ENCODE measurements around the gene STK32C. TPM values are rescaled to one million over a fixed set of nuclear protein-coding genes. Genes with fewer than 3 reads are reported as not detected.

STK32C gene
- polyA plus RNA-seq, 4 donors, result 3.4 to 12.0 (median 7.0) TPM

- DNase-seq, result no peak
- peak overlapping the region in 1 of 3 donors; percentile 52 for H3K27ac ChIP-seq (ENCODE audit: low read depth in 1 of 3, low read length in 2 of 3)
- peak overlapping the region in 1 of 3 donors; percentile 82 for H3K4me3 ChIP-seq (ENCODE audit: low read depth in 1 of 3, low read length in 3 of 3)
- H3K36me3 ChIP-seq (ENCODE audit: control insufficient read depth in 3 of 3, insufficient read depth in 2 of 3, low read depth in 1 of 3, low read length in 3 of 3), result peaks cover 0 to 13% (median 0%) of the 10 kb centered on the region in 3 donors
- peaks cover 0 to 12% (median 2%) of the 10 kb centered on the region in 3 donors for H3K4me1 ChIP-seq (ENCODE audit: control insufficient read depth in 3 of 3, insufficient read depth in 2 of 3, low read depth in 1 of 3, low read length in 2 of 3)
- 58 to 89% (median 70%) methylated on average over 23 of the region's 23 CpGs for WGBS, 3 donors
- no peak for FAIRE-seq
- H3K27me3 ChIP-seq (ENCODE audit: control insufficient read depth in 3 of 3, insufficient read depth in 3 of 3, low read length in 3 of 3), result no peaks in the 10 kb centered on the region
- no peaks in the 10 kb centered on the region for H3K9me3 ChIP-seq (ENCODE audit: control insufficient read depth in 2 of 2, insufficient read depth in 1 of 2, low read depth in 1 of 2, low read length in 1 of 2)
Measured at GRCh38 chr10:132329565-132330485, 22.1 kb upstream of the STK32C start.

DNA sequence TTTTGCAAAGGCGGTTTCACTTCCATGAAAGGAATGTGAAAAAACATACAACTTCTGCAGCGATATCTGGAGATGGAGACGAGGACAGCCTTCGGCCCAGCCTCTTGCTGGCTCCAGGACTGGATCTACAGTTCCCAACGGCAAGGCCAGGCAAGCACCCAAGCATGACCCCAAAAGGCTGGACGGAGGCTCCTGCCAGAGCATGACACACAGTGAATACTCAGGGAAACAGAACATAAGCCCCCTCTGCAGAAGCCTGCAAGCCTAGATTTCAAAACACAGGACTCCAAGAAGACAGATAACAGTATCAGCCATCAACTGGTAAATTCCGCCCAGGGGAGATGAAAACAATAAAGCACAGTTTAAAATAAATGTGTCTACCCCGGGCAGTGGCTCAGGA is 21.0 kb upstream of the STK32C start:
- no peaks in the 10 kb centered on the region for H3K27me3 ChIP-seq (ENCODE audit: control insufficient read depth in 3 of 3, insufficient read depth in 3 of 3, low read length in 3 of 3)
- 69 to 83% (median 80%) methylated on average over 8 of the region's 8 CpGs for WGBS, 3 donors
- peaks cover 0 to 12% (median 2%) of the 10 kb centered on the region in 3 donors for H3K4me1 ChIP-seq (ENCODE audit: control insufficient read depth in 3 of 3, insufficient read depth in 2 of 3, low read depth in 1 of 3, low read length in 2 of 3)
- no peak overlapping the region for H3K4me3 ChIP-seq (ENCODE audit: low read depth in 1 of 3, low read length in 3 of 3)
- DNase-seq (no peak), FAIRE-seq (no peak)
- H3K36me3 ChIP-seq (ENCODE audit: control insufficient read depth in 3 of 3, insufficient read depth in 2 of 3, low read depth in 1 of 3, low read length in 3 of 3), result peaks cover 0 to 12% (median 0%) of the 10 kb centered on the region in 3 donors
- no peak overlapping the region for H3K27ac ChIP-seq (ENCODE audit: low read depth in 1 of 3, low read length in 2 of 3)
- H3K9me3 ChIP-seq (ENCODE audit: control insufficient read depth in 2 of 2, insufficient read depth in 1 of 2, low read depth in 1 of 2, low read length in 1 of 2), result no peaks in the 10 kb centered on the region

- H3K27me3 ChIP-seq (ENCODE audit: control insufficient read depth in 3 of 3, insufficient read depth in 3 of 3, low read length in 3 of 3), result no peaks in the 10 kb centered on the region
- DNase-seq, result no peak
- H3K9me3 ChIP-seq (ENCODE audit: control insufficient read depth in 2 of 2, insufficient read depth in 1 of 2, low read depth in 1 of 2, low read length in 1 of 2), result no peaks in the 10 kb centered on the region
- H3K4me1 ChIP-seq (ENCODE audit: control insufficient read depth in 3 of 3, insufficient read depth in 2 of 3, low read depth in 1 of 3, low read length in 2 of 3), result peaks cover 0 to 12% (median 2%) of the 10 kb centered on the region in 3 donors
- FAIRE-seq, result no peak
- peaks cover 0 to 12% (median 0%) of the 10 kb centered on the region in 3 donors for H3K36me3 ChIP-seq (ENCODE audit: control insufficient read depth in 3 of 3, insufficient read depth in 2 of 3, low read depth in 1 of 3, low read length in 3 of 3)
- no peak overlapping the region for H3K27ac ChIP-seq (ENCODE audit: low read depth in 1 of 3, low read length in 2 of 3)
- 94 to 96% (median 95%) methylated on average over 9 of the region's 9 CpGs for WGBS, 3 donors
- H3K4me3 ChIP-seq (ENCODE audit: low read depth in 1 of 3, low read length in 3 of 3), result no peak overlapping the region
Measured at GRCh38 chr10:132328106-132328505, 20.4 kb upstream of the STK32C start.

DNA sequence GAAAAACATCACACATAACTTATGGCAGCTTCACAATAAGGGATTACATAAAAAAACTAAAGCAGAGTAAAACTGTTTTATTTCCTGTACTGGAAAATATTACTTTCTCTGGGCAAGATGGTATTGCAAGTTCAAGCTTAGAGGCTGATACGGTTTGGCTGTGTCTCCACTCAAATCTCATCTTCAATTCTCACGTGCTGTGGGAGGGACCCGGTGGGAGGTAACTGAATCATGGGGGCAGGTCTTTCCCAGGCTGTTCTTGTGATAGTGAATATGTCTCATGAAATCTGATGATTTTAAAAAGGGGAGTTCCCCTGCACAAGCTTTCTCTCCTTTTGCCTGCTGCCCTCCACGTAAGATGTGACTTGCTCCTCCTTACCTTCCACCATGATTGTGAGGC is 19.2 kb upstream of the STK32C start:
- H3K27me3 ChIP-seq (ENCODE audit: control insufficient read depth in 3 of 3, insufficient read depth in 3 of 3, low read length in 3 of 3), result no peaks in the 10 kb centered on the region
- peaks cover 0 to 12% (median 0%) of the 10 kb centered on the region in 3 donors for H3K4me1 ChIP-seq (ENCODE audit: control insufficient read depth in 3 of 3, insufficient read depth in 2 of 3, low read depth in 1 of 3, low read length in 2 of 3)
- H3K36me3 ChIP-seq (ENCODE audit: control insufficient read depth in 3 of 3, insufficient read depth in 2 of 3, low read depth in 1 of 3, low read length in 3 of 3), result peaks cover 0 to 12% (median 0%) of the 10 kb centered on the region in 3 donors
- 81 to 86% (median 83%) methylated on average over 4 of the region's 4 CpGs for WGBS, 3 donors
- no peak for FAIRE-seq
- H3K9me3 ChIP-seq (ENCODE audit: control insufficient read depth in 2 of 2, insufficient read depth in 1 of 2, low read depth in 1 of 2, low read length in 1 of 2), result no peaks in the 10 kb centered on the region
- no peak overlapping the region for H3K27ac ChIP-seq (ENCODE audit: low read depth in 1 of 3, low read length in 2 of 3)
- DNase-seq, result no peak
- H3K4me3 ChIP-seq (ENCODE audit: low read depth in 1 of 3, low read length in 3 of 3), result no peak overlapping the region

GRCh38 chr10:132326344-132326889 is 18.7 kb upstream of the STK32C start:
- Histone ChIP-seq H3K36me3 (ENCODE audit: control insufficient read depth in 3 of 3, insufficient read depth in 2 of 3, low read depth in 1 of 3, low read length in 3 of 3) (peaks cover 0 to 12% (median 0%) of the 10 kb centered on the region in 3 donors), H3K9me3 (ENCODE audit: control insufficient read depth in 2 of 2, insufficient read depth in 1 of 2, low read depth in 1 of 2, low read length in 1 of 2) (no peaks in the 10 kb centered on the region), H3K27me3 (ENCODE audit: control insufficient read depth in 3 of 3, insufficient read depth in 3 of 3, low read length in 3 of 3) (no peaks in the 10 kb centered on the region), H3K4me1 (ENCODE audit: control insufficient read depth in 3 of 3, insufficient read depth in 2 of 3, low read depth in 1 of 3, low read length in 2 of 3) (peaks cover 0 to 12% (median 0%) of the 10 kb centered on the region in 3 donors), H3K27ac (ENCODE audit: low read depth in 1 of 3, low read length in 2 of 3) (no peak overlapping the region), H3K4me3 (ENCODE audit: low read depth in 1 of 3, low read length in 3 of 3) (no peak overlapping the region)
- WGBS, 3 donors, result 85 to 93% (median 85%) methylated on average over 11 of the region's 11 CpGs
- FAIRE-seq (no peak), DNase-seq (no peak)

DNA sequence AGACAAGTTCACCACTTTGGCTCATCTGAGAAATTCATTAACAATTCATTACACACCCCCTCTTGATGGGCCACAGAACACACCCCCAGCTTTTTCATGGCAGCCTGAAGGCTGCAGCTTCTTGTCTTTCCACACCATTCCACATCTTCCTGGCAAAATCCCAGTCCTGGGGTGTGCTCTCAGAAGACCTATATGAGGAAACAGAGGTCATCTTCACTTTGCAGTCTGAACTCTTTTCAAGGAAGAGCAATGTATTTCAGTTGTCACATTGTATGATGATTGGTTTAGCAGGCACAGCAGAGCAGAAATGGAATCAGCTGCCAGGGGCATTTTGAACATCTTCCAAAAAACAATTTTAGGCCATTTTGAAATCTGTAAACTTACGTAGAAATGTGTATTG is 16.4 kb upstream of the STK32C start:
- Histone ChIP-seq H3K27ac (ENCODE audit: low read depth in 1 of 3, low read length in 2 of 3) (no peak overlapping the region), H3K4me1 (ENCODE audit: control insufficient read depth in 3 of 3, insufficient read depth in 2 of 3, low read depth in 1 of 3, low read length in 2 of 3) (no peaks in the 10 kb centered on the region), H3K9me3 (ENCODE audit: control insufficient read depth in 2 of 2, insufficient read depth in 1 of 2, low read depth in 1 of 2, low read length in 1 of 2) (no peaks in the 10 kb centered on the region), H3K36me3 (ENCODE audit: control insufficient read depth in 3 of 3, insufficient read depth in 2 of 3, low read depth in 1 of 3, low read length in 3 of 3) (peaks cover 0 to 8% (median 0%) of the 10 kb centered on the region in 3 donors), H3K27me3 (ENCODE audit: control insufficient read depth in 3 of 3, insufficient read depth in 3 of 3, low read length in 3 of 3) (no peaks in the 10 kb centered on the region), H3K4me3 (ENCODE audit: low read depth in 1 of 3, low read length in 3 of 3) (no peak overlapping the region)
- WGBS, 3 donors, result 94 to 95% (median 95%) methylated on average over 1 of the region's 1 CpG
- no peak for DNase-seq
- no peak for FAIRE-seq

DNA sequence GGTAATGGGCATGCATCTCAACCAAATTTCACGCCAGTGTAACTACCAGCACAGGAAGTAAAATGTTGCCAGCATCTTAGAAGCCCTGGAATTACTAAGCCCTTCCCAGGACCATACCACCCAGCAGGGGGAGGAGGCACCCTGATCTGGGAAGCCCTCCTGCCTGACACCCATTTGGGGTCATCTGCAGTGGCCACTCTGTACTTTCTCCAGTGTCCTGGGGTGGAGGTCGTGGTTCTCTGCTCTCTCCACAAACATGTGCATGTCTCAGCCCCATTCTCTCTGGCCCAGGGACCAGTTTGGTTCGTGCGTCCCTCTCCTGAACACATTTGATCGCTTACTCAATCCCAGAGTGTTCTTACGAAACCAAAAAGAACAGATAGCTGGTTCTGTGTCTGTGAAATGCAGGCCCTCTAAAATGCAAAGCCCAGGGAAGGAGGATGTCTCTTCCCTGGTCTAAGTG is 14.9 kb upstream of the STK32C start:
- DNase-seq, result no peak
- Histone ChIP-seq H3K27ac (ENCODE audit: low read depth in 1 of 3, low read length in 2 of 3) (no peak overlapping the region), H3K4me1 (ENCODE audit: control insufficient read depth in 3 of 3, insufficient read depth in 2 of 3, low read depth in 1 of 3, low read length in 2 of 3) (no peaks in the 10 kb centered on the region), H3K4me3 (ENCODE audit: low read depth in 1 of 3, low read length in 3 of 3) (no peak overlapping the region), H3K27me3 (ENCODE audit: control insufficient read depth in 3 of 3, insufficient read depth in 3 of 3, low read length in 3 of 3) (no peaks in the 10 kb centered on the region), H3K9me3 (ENCODE audit: control insufficient read depth in 2 of 2, insufficient read depth in 1 of 2, low read depth in 1 of 2, low read length in 1 of 2) (no peaks in the 10 kb centered on the region), H3K36me3 (ENCODE audit: control insufficient read depth in 3 of 3, insufficient read depth in 2 of 3, low read depth in 1 of 3, low read length in 3 of 3) (peaks cover 0 to 6% (median 0%) of the 10 kb centered on the region in 3 donors)
- WGBS, 3 donors, result 68 to 80% (median 80%) methylated on average over 6 of the region's 6 CpGs
- no peak for FAIRE-seq

GRCh38 chr10:132321726-132322125 is 14.0 kb upstream of the STK32C start:
- Histone ChIP-seq H3K27ac (ENCODE audit: low read depth in 1 of 3, low read length in 2 of 3) (no peak overlapping the region), H3K9me3 (ENCODE audit: control insufficient read depth in 2 of 2, insufficient read depth in 1 of 2, low read depth in 1 of 2, low read length in 1 of 2) (no peaks in the 10 kb centered on the region), H3K36me3 (ENCODE audit: control insufficient read depth in 3 of 3, insufficient read depth in 2 of 3, low read depth in 1 of 3, low read length in 3 of 3) (peaks cover 0 to 3% (median 0%) of the 10 kb centered on the region in 3 donors), H3K4me3 (ENCODE audit: low read depth in 1 of 3, low read length in 3 of 3) (no peak overlapping the region), H3K4me1 (ENCODE audit: control insufficient read depth in 3 of 3, insufficient read depth in 2 of 3, low read depth in 1 of 3, low read length in 2 of 3) (no peaks in the 10 kb centered on the region), H3K27me3 (ENCODE audit: control insufficient read depth in 3 of 3, insufficient read depth in 3 of 3, low read length in 3 of 3) (no peaks in the 10 kb centered on the region)
- WGBS, 3 donors, result 89 to 93% (median 91%) methylated on average over 10 of the region's 10 CpGs
- DNase-seq (no peak), FAIRE-seq (no peak)

All from small intestine (tissue), 7 donors.